ENCODE measurements around the gene MZT2B. TPM values are rescaled to one million over a fixed set of nuclear protein-coding genes. Genes with fewer than 3 reads are reported as not detected.
"Not testable (repeated sequence)": the region's sequence is repeated elsewhere in the genome, so short reads cannot be mapped to it uniquely, and the experiment has no call there.

The MZT2B gene
- total RNA-seq, 1 donor from 2014 or later: 190 TPM

GRCh38 chr2:130142396-130143265 lies 39.4 kb upstream of the MZT2B start:
- H3K36me3 Mint-ChIP-seq (ENCODE audit: insufficient read depth); H3K4me3 Mint-ChIP-seq (ENCODE audit: low read depth); H3K4me1 Mint-ChIP-seq (ENCODE audit: low read depth); H3K27me3 Mint-ChIP-seq; H3K27ac Mint-ChIP-seq; H3K9me3 Mint-ChIP-seq (ENCODE audit: low read depth); DNase-seq (ENCODE audit: low spot score, unreplicated experiment): not testable (repeated sequence)

GRCh38 chr2:130143266-130144039 lies 38.6 kb upstream of the MZT2B start:
- Mint-ChIP-seq H3K4me3 (ENCODE audit: low read depth) (peak overlapping the region; percentile 78), H3K27ac (peak overlapping the region; percentile 20)
- not testable (repeated sequence) for H3K4me1 Mint-ChIP-seq (ENCODE audit: low read depth); H3K36me3 Mint-ChIP-seq (ENCODE audit: insufficient read depth); H3K27me3 Mint-ChIP-seq; H3K9me3 Mint-ChIP-seq (ENCODE audit: low read depth)
- DNase-seq (ENCODE audit: low spot score, unreplicated experiment): peak; percentile 8

DNA sequence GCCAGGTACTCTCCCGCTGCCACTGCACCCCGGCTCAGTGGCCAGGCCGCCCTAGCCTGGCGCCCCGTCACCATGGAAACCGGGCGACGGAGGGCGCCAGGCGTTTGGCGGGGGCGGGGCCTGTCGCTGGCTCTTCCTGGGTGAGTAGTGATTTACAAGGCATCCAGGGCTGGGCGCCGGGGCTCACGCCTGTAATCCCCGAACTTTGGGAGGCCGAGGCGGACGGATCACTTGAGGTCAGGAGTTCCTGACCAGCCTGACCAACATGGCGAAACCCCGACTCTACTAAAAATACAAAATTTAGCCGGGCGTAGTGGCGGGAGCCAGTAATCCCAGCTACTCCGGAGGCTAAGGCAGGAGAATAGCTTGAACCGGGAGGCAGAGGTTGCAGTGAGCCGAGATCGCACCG lies 37.1 kb upstream of the MZT2B start, which contains the start of gene CCDC74B:
Gene CCDC74B (minus strand): TSS at position 107 of the 409 bp plus-strand sequence. CDS start 116 bp downstream, outside the sequence.
- H3K27me3 Mint-ChIP-seq; H3K36me3 Mint-ChIP-seq (ENCODE audit: insufficient read depth); H3K9me3 Mint-ChIP-seq (ENCODE audit: low read depth); H3K4me1 Mint-ChIP-seq (ENCODE audit: low read depth): not testable (repeated sequence)
- Mint-ChIP-seq H3K4me3 (ENCODE audit: low read depth) (peak within 1 kb of the TSS; percentile 82), H3K27ac (peak within 1 kb of the TSS; percentile 89)
- peak; percentile 49 for DNase-seq (ENCODE audit: low spot score, unreplicated experiment)

DNA sequence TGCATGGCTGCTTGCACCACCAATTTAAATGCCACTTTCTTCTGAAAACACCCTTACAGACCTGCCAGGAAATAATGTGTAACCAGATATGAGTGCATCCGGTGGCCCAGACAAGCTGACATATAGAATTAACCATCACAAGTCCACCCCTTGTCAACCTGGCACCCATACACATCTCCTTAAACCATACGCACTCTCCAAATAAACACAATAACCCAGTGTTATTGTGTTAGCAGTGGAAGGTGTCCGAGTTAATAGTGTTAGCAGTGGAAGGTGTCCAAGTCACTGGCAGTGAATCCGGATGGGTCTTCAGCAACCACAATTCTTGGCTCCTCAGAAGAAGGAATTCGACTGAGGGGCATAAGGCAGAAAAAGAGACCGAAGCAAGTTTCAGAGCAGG lies 33.5 kb upstream of the MZT2B start:
- not testable (repeated sequence) for H3K4me3 Mint-ChIP-seq (ENCODE audit: low read depth); H3K27ac Mint-ChIP-seq; H3K27me3 Mint-ChIP-seq; DNase-seq (ENCODE audit: low spot score, unreplicated experiment); H3K36me3 Mint-ChIP-seq (ENCODE audit: insufficient read depth); H3K4me1 Mint-ChIP-seq (ENCODE audit: low read depth); H3K9me3 Mint-ChIP-seq (ENCODE audit: low read depth)

DNA sequence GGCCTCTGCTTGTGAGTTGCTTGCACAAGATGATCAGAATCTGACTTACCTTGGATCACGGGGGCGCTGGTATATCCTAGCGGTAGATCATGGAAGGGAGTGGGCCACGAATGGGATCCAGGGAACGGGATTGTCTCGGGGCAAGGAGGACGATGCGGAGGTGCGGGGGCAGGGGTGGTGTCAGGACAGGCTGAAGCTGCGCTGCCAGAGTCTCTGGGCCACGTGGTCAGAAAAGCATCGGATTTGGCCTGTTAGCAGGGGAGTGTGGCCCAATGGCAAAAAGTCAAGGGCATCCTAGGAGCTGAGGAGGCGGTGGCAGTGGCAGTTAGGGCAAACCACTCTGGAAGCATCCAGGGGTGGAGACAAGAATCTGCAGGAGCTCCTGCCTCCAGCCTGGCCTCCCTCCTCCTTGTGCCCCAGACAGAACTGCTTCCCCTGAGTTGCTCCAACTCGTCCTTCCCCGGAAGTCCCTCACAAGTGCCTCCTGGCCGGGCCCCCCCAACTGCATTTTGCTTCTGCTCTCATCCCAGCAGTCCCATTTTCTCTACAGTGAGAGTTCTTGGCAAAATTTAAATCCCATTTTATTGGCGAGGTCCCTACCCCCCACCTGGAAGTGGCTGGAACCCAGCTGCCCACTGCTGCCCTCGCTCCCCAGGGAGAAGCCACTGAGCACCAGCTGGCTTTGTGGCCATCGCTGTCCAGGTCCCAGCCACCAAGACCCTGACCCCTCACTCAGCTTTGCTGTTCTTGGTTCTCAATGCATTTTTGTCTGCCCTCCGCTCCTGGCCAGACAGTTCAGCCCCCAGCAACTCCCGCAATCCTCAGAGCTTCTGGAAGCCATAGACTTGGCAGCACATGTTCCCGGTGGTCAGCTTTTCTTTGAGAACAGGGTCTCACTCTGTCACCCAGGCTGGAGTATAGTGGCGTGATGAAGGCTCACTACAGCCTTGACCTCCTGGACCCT lies 31.6 kb upstream of the MZT2B start:
- no peaks in the 10 kb centered on the region for H3K36me3 Mint-ChIP-seq (ENCODE audit: insufficient read depth)
- no peaks in the 10 kb centered on the region for H3K27me3 Mint-ChIP-seq
- H3K9me3 Mint-ChIP-seq (ENCODE audit: low read depth): no peaks in the 10 kb centered on the region
- TF ChIP-seq, protein P1, sequence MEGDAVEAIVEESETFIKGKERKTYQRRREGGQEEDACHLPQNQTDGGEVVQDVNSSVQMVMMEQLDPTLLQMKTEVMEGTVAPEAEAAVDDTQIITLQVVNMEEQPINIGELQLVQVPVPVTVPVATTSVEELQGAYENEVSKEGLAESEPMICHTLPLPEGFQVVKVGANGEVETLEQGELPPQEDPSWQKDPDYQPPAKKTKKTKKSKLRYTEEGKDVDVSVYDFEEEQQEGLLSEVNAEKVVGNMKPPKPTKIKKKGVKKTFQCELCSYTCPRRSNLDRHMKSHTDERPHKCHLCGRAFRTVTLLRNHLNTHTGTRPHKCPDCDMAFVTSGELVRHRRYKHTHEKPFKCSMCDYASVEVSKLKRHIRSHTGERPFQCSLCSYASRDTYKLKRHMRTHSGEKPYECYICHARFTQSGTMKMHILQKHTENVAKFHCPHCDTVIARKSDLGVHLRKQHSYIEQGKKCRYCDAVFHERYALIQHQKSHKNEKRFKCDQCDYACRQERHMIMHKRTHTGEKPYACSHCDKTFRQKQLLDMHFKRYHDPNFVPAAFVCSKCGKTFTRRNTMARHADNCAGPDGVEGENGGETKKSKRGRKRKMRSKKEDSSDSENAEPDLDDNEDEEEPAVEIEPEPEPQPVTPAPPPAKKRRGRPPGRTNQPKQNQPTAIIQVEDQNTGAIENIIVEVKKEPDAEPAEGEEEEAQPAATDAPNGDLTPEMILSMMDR (IDR thresholded peaks at IDR 0.05; ENCODE audit: unreplicated experiment): no peak
- no peak overlapping the region for H3K4me3 Mint-ChIP-seq (ENCODE audit: low read depth)
- H3K27ac Mint-ChIP-seq: peak overlapping the region; percentile 74
- H3K4me1 Mint-ChIP-seq (ENCODE audit: low read depth): no peaks in the 10 kb centered on the region
- no peak for DNase-seq (ENCODE audit: low spot score, unreplicated experiment)

DNA sequence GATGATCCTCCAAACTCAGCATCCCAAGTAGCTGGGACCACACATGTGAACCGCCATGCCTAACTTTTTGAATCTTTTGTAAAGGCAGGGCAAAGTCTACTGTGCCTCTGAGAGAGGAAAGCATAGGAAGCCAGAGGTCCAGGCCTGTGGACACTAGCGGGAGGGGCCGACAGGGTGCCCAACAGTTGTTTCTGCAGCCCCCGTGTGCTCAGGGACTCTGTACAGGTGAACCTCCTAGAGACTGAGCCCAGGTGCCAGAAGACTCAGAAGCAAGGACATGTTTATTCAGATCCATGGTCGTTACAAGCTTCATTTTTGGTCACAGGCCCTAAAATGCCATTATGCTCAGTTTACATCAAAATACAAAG lies 30.9 kb upstream of the MZT2B start:
- H3K4me1 Mint-ChIP-seq (ENCODE audit: low read depth); H3K27me3 Mint-ChIP-seq: not testable (repeated sequence)

GRCh38 chr2:130152136-130152815 lies 29.8 kb upstream of the MZT2B start:
- not testable (repeated sequence) for H3K27me3 Mint-ChIP-seq; H3K36me3 Mint-ChIP-seq (ENCODE audit: insufficient read depth); H3K4me3 Mint-ChIP-seq (ENCODE audit: low read depth); H3K9me3 Mint-ChIP-seq (ENCODE audit: low read depth); H3K27ac Mint-ChIP-seq; DNase-seq (ENCODE audit: low spot score, unreplicated experiment); H3K4me1 Mint-ChIP-seq (ENCODE audit: low read depth)

More for the DNA sequence above, 30.9 kb upstream of the MZT2B start:
- H3K36me3 Mint-ChIP-seq (ENCODE audit: insufficient read depth); H3K9me3 Mint-ChIP-seq (ENCODE audit: low read depth); H3K27ac Mint-ChIP-seq; DNase-seq (ENCODE audit: low spot score, unreplicated experiment); H3K4me3 Mint-ChIP-seq (ENCODE audit: low read depth): not testable (repeated sequence)

Data from progenitor cell of endocrine pancreas (in vitro differentiated cells).